Medulla oblongata (tissue), 1 donor: Measurements from ENCODE around the gene PCSK2.

Source experiments
- DNase-seq: peaks from one replicate; pipeline ENCODE4 v3.0.0-alpha.2; 2015; ENCODE audit errors: extremely low spot score

The PCSK2 gene

DNA sequence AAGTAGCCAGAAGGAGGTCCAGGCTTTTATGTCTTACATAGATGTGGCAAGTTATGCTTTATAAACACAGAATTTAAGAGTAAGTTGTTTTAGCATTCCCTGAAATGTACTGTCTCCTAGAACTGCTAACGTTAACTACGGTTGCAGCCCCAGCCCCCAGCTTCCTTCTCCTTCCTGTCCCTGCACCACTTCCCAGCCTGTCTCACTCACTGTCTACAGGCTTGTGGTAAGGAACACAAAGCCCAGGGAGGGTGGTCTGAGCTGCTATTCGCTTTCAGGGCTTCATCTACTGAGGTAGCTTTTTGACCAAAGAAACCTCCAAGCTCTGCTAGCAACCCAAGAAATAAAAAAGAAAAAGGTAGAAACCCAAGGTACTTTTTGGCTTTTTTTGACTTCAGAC lies 35.9 kb downstream of the PCSK2 start:
- DNase-seq = no peak

DNA sequence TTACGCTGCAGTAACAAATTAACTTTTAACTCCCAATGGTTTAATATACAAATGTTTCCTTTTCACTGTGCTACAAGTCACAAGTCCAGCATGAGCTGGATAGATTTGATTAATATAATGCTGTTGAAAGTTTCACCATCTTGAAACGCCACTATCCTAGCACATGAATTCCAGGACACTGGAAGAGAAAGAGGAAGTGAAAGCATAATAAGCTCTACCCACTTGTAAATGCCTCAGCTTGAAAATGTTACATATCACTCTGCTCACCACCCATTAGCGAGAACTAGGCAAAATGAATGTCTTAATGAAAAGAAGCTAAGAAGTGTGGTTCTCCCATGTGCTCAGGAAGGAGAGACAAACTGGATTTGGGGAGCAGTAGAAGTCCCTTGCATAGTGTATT lies 46.9 kb downstream of the PCSK2 start:
- DNase-seq = no peak

- no peak for DNase-seq
Observed at GRCh38 chr20:17276101-17276500, 49.3 kb downstream of the PCSK2 start.

DNA sequence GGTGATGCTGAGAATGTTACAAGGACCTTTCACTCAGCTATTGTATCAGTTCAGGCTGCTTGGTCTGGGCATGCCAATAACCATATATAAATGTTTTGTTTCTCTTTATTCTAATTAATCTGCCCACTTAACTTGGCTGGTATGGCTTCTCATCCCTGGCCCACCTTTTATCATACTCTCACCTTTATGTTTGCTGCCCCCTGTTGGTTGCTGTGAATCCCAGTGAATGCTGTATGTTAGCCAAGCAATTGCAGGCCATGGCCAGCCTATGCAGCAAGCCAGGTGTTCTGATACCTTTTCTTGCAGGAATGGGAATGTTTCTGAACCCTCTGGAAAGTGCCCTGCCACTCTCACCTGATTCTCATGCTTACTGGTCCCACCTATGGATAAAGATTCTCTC lies 54.6 kb downstream of the PCSK2 start:
- no peak for DNase-seq

DNA sequence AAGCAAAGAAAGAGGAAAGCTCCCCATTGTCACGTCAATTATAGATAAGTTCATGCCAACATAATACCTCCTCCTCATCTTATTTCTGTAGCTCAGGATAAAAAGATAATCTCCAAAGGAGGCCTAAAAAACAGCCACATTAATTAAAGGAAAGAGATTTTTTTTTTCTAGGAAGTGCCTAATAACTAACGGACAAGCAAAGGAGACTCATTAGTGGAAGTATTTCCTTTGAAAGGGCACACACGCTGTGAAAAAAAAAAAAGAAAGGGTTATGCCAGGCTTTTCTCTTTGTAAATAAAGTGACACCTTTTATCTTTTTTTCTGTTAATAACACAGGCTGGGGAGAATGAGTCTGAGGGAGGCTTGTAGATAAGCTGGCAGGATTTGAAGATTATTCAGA lies 55.7 kb downstream of the PCSK2 start:
- no peak for DNase-seq

- DNase-seq = no peak
Observed at GRCh38 chr20:17287503-17287902, 60.7 kb downstream of the PCSK2 start.

DNA sequence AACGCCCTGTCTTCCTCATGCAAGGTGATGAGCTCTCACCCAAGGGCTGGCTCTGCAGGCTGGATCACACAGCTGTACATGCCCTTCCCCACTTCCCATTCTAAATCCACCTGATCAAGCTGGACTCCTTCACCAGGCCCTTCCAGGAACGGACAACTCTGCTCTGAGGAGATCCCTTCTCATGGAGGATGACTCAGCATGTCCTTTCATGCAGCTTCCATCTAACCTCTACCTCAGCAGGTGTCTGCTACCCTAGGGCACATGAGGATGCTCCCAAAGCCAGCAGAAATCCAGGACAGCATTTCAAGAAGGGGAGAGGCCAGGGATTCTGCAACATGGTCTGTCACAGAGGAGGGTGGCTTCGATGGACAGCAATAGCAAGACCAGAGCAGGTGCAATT lies 61.2 kb downstream of the PCSK2 start:
- DNase-seq = no peak

- DNase-seq = no peak
Observed at GRCh38 chr20:17295151-17295726, 68.4 kb downstream of the PCSK2 start.

DNA sequence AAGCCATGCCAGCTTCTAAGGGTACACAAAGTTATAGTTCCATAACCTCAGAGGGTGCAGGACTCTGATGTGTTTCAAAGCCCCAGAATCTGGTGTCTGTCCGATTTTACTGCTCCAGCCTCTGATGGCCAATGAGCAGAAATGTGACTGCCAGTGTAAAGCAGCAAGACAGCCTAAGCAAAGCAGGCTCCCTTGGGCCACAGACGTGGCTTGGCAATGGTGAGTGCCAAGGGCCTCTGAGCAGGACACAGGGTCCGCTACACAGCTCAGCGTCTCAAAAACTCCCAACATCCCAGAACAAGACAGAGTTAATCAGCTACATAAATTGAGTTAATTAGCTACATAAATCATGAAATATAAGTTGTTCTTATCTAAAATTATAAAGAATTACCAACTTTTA lies 69.2 kb downstream of the PCSK2 start:
- no peak for DNase-seq

- no peak for DNase-seq
Observed at GRCh38 chr20:17298171-17298570, 71.3 kb downstream of the PCSK2 start.

DNA sequence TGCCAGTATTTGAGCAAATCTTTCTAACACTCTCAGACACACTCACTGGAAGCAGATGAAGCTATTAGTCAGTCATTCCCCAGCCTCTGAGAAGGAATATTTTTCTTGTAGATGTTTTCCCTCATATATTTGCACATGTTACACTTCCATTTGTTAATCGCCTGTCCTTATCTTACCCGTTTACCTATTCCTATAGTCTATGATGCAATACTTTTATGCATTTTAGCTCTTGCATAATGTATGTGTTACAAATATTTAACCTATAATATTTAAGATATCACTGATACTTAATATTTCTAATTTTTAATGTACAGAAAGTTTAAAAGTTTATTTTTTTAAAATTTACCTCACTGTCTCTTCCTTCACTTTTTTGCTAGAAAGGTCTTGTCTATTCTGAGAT lies 71.9 kb downstream of the PCSK2 start:
- DNase-seq = no peak

- no peak for DNase-seq
Observed at GRCh38 chr20:17300113-17300512, 73.3 kb downstream of the PCSK2 start.

DNA sequence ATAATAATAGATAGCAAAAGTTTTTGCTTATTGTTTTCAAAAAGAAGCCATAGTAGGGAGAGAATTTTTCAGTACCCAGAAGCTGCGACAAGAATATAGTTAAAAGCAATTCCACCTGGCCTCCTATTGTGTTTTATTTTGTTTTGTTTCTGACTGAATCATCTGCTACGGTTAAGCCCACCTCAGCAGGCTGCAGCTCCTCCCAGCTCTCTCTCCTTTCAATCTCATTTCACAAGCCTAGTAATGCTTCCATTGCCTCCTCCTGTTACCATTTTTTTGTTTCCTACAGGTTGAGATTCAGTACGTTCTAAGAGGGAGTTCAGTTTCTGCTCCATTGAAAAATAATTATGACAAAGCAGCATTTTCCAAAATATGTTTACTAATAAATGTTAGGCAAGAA lies 77.9 kb downstream of the PCSK2 start:
- no peak for DNase-seq

- no peak for DNase-seq
Observed at GRCh38 chr20:17306427-17306826, 79.6 kb downstream of the PCSK2 start.

DNA sequence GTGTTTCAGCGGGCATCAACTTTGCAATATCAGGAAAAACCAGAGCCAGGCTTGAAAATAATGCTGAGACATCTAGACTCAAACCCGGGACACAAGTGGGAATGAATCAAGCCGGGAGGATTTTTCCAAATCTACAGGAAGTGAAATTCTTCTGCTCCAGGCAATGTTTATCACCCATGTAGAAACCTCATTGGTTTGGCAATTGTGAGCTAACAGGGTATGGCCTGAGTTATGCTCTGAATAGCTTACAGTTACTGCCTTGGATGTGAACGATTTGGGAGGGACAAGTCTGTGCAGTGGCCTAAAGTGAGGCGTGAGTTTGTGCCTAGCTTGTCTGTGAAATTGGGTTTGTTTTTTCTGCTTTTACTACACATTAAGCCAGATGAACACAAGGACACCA lies 87.4 kb downstream of the PCSK2 start:
- DNase-seq = no peak

GRCh38 chr20:17315407-17316231 lies 88.8 kb downstream of the PCSK2 start:
- DNase-seq = no peak

DNA sequence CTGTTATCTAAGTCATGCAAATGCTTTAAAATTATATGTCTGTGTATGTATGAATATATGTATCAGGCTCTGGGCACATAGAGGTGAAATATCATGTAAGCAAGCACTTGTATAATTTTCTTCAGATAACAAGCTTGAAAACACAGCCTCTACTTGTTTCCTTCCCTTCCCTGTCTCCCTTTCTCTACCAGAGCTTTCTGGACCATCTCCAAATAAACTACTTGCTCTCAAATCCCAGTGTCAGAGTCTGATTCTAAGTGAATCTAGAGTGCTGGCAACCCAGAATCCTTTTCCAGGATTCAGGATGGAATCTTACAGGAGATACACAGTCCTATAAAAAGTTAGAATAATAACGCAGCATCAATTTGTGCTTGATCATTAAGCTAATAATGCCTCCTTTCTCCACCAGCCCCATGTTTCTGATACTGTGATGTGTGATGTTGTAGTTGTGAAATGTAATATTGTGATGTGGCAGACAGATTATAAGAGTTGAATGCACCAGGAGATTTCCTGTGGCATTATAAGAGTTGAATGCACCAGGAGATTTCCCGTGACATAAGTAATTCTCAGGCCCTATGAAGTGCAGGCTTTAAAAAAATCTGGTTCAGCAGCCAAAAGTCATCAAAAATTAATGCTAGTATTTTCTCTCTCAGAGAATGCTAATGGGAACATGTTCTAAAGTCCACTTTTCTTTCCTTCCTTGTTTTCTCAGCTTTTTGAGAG lies 89.6 kb downstream of the PCSK2 start:
- DNase-seq = no peak

- no peak for DNase-seq
Observed at GRCh38 chr20:17317341-17317740, 90.5 kb downstream of the PCSK2 start.

GRCh38 chr20:17320456-17320855 lies 93.6 kb downstream of the PCSK2 start:
- no peak for DNase-seq

DNA sequence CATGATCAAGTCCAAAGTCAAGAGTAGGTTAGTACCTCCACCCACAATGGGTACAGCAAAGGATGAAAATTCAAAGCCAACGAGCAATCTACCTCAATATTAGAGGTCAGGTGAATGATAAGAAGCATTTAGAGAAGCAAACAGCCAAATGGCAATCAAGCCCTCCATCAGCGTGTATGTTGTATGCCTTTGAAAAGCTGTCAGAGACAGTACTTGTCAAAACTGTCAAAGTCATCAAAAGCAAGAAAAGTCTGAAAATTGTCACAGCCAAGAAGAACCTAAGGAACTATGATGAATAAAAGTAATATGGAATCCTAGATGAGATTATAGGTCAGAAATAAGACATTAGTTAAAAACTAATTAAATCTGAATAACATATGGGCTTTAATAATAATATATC lies 99.3 kb downstream of the PCSK2 start:
- DNase-seq = no peak

GRCh38 chr20:17327185-17328148 lies 100.6 kb downstream of the PCSK2 start:
- no peak for DNase-seq

DNA sequence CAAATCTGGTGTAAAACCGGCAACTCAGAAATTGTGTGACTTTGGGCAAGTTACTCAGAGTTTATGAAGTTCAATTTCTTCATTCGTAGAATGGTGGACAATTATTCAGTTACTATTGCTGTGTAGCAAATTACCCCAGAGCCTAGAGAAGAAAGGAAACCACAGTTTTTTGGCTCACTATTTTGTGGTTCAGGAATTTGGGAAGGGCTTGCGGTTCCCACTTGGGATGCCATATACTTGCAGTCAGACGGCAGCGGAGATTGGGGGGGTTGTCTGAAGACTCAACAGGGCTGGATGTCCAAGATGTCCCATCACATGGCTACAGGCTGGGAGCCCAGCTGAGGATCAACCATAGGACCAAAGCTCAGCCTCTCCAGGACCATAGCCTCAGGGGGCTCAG lies 108.1 kb downstream of the PCSK2 start:
- DNase-seq = no peak
